T1000 (cell line): ENCODE data around the gene RBMS3.

Experiments used
- DNase-seq: peaks from one replicate; lab custom pipeline; 2025; ENCODE audit warnings: mixed read lengths; lab: John Stamatoyannopoulos, UW

The RBMS3 gene

DNA sequence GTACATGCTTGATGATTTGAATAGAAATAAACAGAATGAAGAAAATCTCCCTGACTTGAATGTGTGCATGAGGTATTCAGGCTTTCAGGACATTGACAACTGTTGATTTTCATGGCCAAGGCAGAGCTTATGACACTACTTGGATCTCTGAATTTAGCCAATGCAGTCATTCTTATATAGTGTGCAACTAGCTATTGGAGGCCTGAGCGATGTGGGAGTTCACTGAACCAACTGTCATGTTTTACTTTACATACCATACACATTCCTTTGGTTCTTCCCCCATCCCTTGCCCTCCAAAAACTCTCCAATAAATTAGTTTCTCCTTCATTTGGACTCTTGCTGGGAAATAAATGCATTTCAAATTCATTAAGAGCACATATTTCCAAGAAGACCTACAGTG lies 460.4 kb downstream of the RBMS3 start:
- DNase-seq, result no peak

DNA sequence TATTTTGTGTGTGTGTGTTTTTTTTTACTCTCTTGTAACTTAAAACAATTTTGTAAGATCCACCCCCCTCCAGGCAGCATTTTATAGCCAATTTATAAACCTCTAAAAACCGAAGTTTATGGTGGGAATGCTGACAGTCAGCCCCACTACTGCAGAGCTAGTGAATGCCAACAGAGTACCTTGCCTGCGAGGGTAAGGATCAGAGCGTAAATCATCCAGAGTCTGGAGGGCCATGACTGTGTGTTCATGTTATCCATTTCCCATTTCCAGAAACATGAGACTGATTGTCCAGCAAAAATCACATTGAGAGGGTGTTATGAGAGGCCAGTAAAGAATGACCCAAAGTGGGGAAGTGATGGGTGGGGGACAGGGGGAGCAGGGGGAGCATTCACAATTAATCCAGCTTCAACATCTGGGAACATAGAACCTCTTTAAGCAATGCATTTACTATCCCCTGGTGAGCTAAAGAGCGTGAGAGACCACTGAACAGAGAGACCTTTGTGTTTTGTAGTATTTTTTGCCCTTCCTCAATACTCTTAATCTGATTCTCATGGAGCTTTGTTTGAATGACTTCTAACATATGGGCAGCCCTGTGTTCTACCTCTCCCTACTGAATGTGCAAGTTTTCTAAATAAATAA lies 464.5 kb downstream of the RBMS3 start:
- DNase-seq, result no peak

DNA sequence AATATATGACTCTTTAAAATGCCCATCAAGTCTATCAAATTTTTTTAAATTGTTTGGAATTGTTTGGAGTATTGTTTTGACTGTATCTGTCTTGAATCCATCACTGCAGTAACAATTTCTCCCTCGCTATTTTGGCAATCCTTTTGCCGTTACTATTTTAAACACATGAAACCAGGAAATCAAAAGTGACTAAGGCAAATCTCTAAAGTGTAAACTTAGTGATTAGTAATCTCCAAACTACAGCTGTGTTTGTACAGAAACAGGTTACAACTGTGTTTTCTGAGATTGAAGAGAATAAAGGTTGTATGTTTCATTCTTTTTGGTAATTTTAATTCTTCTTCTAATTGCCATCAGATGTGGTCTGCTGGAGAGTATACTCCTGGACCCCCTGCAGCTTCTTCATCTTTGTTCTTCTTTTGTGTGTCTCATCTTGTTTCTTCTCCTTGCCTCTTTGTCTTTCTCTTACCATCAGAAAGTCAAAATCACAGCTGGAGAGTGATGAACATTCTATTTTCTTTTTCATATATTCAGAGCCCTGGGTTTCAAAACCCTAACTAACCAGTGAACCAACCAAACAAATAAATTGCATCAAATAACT lies 465.4 kb downstream of the RBMS3 start:
- no peak for DNase-seq

DNA sequence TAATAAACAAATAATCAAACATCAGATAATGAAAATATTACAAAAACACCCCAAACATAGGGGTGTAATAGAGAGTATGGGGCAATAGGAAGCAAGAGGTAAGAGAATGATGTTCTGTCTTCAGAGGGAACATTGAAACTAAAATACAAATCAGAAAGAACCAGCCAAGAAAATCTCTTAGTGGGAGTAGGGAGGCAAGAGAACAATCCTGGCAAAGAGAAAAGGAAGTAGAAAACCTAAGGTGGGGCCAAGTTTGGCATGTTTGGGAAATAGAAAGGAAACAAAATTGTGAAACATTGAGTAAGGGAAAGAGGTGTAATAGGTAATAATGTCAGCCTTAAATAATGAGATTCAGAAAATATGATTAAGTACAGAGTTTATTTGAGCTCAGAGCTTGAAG lies 467.1 kb downstream of the RBMS3 start:
- no peak for DNase-seq

DNA sequence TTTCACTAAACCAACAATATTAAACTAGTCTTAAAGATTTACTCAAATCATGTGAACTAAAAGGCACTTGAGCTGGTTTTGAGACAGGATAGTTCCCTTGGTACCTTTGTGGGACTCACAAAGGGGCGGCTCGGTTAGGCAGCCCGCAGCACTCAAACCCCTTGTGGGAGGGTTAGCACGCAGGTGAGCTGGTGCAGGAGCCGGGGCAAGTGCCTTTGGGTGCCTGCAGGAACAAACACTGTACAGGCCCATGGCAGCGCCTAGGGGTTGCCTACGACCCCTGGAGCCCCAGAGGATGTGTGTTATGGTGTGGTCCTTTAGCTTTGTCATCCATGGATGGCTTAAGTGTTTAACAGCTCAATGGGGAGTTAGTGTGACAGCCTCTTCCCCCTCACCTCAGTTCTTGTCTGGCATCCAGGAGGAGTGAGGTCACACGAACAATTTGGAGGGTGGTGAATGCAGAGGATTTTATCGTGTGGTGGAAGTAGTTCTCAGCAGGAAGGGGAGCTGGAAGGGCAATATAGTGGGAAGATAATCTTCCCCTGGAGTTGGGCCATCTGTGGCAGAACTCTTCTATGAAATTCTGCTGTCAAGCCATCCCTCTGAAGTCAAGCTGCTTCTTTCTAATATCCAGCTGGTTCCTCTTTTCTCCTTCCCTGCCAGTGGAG lies 470.9 kb downstream of the RBMS3 start:
- no peak for DNase-seq

DNA sequence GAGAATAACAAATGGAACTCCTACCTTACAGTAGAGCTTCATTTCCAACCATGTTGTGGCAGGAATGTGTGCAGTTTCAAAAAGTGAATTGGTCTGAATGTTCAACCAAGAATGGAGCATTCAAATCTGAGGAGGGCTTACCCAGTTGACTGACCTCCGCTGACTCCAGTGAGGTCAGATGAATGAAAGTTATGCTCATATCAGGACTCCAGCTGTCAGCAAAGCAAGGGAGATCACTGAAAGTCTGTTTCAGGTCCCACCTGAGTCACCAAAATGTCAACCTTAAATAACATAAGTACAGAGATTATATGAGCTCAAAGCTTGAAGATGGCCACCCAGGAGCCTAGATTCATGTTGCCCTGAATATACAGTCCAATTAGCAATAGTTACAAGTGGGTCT lies 473.5 kb downstream of the RBMS3 start:
- DNase-seq, result no peak

DNA sequence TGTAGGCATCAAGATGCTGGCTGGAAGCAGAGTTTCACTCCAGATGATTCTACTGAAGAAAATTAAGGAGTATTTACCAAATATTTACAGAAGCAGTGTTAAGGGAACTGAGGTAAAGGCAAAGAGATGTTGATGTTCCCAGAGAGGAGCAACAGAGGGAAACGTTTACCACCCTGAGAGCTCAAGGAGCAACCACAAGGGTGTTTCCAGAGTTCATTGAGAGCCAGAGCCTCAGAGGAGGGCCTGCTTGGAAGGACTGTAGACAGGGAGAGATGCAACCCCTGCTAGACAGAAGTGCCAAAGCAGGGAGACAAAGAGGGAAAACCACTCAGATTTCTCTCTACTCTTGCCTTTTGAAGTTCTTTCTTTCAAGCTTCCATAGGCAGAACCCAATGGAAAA lies 474.5 kb downstream of the RBMS3 start:
- DNase-seq, result no peak

DNA sequence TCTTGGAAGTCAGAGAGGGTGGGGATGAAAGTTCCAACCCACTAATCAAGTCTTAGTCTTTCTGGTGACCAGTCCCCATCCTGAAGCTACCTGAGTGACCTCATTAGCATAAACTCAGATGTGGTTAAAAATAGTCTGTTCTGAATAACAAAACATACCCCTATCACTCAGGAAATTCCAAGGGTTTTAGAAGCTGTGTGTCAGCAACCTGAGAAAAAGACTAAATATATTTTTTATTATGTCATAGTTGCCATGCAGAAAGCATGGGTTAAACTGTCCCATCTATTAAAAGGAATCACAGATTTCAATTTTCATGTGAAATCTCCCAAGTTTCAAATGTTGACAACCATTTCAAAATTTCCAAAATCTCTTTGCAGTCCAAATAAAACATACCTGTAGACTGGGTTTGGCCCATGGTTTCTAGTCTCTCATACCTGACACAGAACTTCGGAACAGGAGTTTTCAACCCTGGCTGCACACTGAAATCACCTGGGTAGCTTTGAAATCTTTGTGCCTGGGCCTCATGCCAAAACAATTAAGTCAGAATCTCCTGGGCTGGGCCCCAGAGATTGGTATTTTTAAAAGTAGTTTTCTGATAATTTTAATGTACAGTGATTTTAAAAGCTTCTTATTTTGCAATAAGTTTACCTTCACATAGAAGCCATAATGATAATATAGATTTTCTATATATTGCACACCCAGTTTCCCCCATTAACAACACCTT lies 476.3 kb downstream of the RBMS3 start:
- no peak for DNase-seq

DNA sequence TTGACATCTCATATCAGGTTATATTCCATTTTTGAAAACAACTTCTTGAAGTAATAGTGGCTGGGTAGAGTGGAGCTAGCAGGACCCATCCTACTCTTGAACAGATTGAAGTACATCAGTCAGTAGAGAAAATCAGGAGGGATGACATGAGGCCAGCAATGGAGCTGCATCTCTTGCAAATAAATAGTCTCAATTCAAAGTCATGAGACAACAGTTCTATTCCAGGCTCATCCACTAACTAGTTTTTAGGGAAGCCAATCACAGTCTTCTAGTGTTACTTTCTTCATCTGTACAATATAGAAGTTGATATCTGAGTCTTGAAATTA lies 477.2 kb downstream of the RBMS3 start:
- no peak for DNase-seq

DNA sequence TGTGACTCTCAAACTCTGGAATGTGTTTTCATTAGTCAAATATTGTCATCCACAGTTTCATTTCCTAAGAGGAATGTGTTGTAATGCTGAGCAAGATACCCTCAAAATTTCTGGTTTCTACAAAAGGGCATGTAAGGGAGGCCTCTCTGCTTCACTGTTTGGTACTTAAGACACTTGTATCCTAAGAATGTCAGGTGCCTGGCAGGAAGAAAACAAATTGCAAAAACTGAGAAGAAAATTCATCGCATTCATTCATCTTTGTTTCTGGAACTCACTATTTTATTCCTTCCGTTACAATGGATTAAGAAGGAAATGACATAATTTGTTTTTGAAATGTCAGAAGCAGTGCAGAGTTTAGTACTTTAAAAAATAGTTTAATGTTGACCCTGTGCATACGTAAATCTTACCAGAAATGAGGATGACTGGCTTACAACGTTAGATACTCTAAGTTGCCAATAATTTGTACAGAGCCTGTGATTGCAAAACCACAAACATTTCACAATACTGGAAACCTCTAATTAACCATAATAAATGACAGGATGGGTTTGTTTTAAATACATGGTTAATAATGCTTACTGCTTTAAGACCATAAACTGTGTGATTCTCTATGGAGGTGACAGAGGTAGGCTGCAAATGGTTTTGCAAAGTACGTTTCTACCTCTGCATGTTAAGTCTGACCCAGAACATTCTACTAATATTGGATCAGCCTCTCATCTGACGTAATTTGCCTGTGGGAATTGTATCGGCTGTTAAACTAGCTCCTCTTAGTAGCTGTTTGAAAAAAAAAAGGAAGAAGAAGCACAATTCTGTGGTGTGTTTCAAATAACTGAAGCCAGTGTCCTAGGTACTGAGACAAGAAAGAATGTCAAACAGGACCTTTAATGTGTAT lies 477.8 kb downstream of the RBMS3 start:
- DNase-seq, result no peak

DNA sequence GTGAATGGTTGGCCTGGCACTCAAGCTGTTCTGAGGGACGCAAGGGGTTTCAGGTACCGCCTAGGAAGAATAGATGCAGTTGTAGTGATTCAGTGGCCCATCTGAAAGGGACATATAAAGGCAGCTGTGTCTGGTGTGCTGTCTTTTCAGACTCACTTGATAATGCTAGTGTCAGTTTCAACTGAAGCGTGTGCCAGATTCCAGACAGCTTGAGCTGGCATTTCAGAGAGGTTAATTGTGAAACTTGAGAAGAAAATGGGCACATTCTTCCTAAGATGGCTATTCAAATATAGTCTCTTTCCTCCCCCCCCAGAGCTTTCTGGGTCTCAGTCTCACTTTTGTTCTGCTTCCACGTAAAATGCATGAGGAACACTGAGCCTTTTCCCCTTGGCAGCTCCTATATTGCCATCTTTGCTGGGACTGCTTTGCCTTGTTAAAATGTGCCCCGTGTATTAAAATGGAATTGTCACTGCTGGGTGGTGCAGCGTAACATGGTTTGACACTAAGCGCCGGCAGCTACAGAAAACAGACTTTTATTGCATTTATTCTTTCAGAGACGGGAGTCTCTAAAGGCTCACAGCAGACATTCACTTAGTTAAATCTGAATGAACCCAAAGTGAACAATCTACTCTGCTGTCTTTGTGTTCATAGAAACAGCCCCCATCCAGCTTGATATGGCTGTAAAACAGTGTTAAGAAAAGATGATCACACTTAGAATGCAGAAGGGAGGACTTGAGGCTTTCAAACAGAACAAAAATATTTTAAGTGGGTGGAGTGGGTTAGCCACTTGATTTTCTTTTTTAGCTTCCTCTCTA lies 478.7 kb downstream of the RBMS3 start:
- no peak for DNase-seq

DNA sequence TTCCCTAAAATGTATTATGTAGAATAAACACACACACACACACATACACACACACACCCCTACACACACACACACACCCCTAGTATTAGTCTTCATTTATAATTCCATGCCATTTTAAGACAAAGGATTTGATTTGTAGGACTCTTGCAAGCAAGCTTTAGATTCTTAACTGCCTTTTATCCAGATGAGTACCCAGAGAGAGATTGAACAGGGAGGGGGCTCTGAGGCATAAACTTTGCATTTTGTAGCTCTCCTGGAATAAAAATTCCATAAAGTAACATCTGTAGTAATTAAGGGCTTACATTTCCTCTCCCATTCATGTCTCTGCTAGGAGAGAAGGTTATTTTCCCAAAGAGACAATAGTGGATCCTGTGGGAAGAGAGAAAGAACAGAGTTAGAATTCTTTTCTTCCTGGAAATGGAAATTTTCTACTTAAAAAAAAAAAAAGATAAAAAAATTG lies 479.4 kb downstream of the RBMS3 start:
- DNase-seq, result no peak

DNA sequence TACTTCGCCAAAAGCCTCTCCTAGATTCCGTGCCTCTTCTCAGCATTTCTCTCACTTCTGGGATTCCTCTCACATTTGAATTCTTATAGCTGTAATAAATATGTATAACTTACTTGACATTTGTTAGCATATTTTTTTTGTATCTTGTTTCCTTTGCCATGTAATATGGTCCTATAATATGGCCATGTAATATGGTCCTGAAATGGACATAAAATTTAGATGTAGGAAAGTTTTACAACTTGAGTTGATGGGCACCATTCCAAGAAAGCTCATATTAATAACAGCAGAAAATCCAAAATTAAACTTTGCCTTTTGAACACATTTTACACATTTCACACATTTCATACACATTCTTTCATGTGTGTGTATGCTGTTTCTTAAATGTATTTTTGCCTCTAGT lies 480.6 kb downstream of the RBMS3 start:
- no peak for DNase-seq

DNA sequence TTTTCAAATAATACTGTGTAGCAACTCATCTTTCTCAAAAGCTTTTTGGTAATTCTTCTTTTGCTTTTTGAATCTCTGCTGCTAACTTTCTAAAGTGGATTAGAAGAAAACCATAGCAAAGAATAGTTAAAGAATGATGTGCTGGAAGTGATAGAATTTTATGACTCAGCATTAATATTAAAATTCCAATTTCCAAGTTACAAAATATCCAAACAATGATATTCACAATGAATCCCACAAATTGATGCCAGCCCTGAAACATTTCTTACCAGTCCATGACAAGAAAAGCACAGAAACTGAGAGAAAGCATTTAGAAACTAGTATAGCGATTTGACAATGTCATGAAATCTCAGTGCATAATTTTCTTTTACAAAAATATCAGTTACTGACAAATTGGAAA lies 482.2 kb downstream of the RBMS3 start:
- no peak for DNase-seq

DNA sequence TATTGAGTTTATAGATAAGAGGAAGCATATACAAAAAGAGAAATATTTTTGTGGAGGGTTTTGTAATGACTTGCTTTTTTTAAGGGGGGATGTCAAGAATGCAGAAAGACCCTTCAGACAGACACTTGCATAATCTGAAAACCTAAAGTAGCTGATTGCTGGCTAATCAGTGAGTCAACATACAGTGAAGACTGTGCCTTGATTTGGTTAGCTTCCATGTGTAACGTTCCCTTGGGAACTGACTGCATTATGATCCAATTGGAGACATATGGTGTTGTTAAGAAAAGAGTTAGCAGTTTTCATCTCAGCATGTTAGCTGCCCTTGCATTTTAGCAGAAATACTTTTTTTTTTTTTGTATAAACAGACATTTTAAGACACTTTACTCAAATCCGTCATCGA lies 483.2 kb downstream of the RBMS3 start:
- DNase-seq, result no peak

DNA sequence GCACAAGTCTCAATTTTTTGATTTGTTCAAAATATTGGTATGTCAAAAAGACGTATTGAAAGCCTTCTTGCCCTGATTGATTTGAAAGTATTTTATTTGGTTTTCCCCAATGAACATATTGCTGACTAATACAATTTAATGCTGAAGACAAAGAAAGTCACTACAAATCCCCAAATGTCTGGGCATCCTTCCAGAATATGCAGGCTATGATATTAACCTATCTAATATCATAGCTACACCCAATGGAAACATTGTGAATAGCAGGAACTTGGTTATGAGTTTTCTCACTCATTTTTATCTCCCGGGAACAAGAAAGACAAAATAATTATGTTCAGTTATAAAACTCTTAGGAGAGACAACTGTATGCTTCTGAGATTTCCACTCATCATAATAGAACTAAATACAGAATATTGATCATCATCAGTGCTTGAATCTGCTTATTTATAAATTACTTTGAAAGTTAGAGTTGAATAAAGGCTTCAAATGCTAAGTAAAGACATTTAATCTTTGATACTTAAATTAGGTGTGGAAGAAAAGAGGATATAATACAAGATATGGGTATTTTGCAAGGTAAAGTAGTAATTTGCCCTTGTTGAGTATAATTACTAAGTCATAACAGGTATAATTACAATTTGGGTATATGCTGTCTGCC lies 483.9 kb downstream of the RBMS3 start:
- DNase-seq, result no peak

DNA sequence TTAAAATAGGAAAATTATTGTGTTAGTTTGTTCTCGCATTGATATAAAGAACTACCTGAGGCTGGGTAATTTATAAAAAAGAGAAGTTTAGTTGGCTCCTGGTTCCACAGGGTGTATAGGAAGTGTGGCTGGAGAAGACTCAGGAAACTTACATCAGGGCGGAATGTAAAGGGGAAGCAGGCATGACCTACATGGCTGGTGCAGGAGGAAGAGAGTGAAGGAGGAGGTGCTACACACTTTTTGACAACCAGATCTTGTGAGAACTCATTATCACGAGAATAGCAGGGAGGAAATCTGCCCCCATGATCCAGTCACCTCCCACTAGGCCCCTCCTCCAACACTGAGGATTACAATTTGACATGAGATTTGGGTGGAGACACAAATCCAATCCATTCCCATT lies 490.7 kb downstream of the RBMS3 start:
- no peak for DNase-seq

DNA sequence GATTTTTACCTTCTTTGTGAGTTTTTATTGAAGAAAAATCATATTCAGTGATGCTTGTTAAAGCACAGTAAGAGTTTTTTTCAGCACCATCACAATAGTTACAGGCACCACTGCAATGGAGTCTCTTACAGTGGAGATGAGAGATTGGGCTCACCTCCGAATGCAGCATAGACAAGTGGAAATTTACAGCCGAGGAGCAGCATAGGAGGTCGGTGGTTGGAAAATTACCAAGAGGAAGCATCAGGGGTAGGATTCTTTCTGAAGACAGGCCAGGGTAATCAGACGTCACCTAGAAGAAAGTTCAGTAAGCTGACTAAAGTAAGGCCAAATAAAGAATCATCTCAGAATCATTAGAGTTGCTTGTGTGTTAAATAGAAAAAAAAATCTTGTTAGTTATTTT lies 491.6 kb downstream of the RBMS3 start:
- no peak for DNase-seq

DNA sequence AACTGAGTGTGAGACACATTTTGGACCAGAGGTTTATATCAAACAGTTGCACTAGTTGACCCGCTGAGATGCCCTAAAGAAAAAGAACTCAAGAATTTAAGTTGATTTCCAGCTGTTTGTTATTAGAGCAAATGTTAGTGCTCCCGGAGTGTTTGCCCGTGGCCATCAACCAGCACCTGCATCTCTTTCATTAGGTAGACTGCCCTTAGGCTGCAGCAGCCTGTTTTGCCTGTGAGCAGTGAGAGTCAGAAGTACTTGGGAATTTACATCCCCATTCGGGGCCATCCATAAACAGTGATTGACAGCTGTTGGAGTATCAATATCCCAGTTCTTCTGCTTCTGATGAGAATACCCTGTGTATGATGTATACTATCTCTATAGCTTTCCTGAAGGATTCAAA lies 492.6 kb downstream of the RBMS3 start:
- no peak for DNase-seq

DNA sequence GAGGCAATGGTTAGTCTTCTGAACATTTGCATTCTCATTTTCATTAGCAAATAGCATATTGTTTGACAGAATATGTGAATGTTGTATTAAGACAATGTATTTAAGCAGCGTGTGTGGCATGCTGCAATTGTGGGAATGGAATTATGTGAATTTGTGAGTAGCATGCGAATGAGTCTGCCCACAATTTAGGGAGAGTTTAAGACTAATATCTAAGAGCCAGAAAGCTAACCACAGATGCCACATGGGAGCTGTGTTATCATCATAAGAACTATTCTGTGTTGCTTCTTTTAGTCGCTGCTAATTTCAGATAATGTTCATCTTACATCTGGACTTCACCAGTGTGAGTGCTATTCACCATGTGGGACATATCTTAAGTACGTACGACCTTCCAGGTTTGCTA lies 494.5 kb downstream of the RBMS3 start:
- no peak for DNase-seq

DNA sequence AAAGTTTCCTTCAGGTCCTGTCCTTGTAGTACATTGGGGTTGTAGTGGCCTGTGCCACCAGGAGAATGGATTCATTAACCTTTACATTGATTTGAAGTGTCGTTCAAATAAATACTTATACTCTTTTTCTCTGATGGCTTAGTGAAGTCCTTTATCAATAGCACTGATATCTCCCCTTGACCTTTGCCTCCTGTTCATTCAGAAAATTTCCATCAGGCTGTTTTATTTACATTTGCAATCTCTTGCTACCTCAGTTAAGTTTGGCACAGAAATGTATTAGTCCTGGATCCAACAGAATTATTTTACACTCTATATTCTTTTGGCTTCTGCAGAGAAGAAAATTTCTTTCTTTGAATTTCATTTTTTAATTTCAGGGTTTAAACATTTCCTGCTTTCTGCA lies 497.0 kb downstream of the RBMS3 start:
- no peak for DNase-seq
